H1 (cell line): Measurements from ENCODE around the gene VCX2. TPM values are rescaled to one million over a fixed set of nuclear protein-coding genes. Genes with fewer than 3 reads are reported as not detected.

Experiments used
- CTCF ChIA-PET: fragments of 300-600 bp; sonication (Branson Sonifier 250); formaldehyde crosslinking; loops from one replicate; lab custom pipeline; 2021; ENCODE audit not compliant: partially characterized antibody; lab: Charles Lee
- POLR2A ChIA-PET: fragments of 300-600 bp; sonication (Branson Sonifier 250); formaldehyde crosslinking; loops from one replicate; lab custom pipeline; 2021; ENCODE audit warnings: inconsistent platforms; ENCODE audit not compliant: partially characterized antibody; lab: Charles Lee
- DNase-seq, 2 experiments: peaks; one replicate each; pipeline versions ENCODE4 v3.0.0 to v3.0.0-alpha.2; 2010 to 2022; ENCODE audit warnings: low spot score in 2 of 2, low read depth in 1 of 2, mixed read lengths in 1 of 2
- FAIRE-seq: peaks from 2 replicates; lab custom pipeline; 2011; peaks lifted over from hg19 to GRCh38; lab: Jason Lieb, UNC
- H2AFZ ChIP-seq: 2 replicates; pipeline ENCODE4 v1.8.1; 2012; ENCODE audit warnings: low read length, inconsistent platforms
- H2AK5ac ChIP-seq: 2 replicates; pipeline ENCODE4 v1.6.1; 2013; ENCODE audit warnings: low read depth, low read length
- H2BK120ac ChIP-seq: replicated peaks from 2 replicates; pipeline ENCODE3; 2013; ENCODE audit warnings: low read depth, low read length, inconsistent platforms
- H2BK12ac ChIP-seq: 2 replicates; pipeline ENCODE4 v1.6.1; 2013; ENCODE audit warnings: low read depth, low read length
- H2BK15ac ChIP-seq: 2 replicates; pipeline ENCODE4 v1.6.1; 2013; ENCODE audit warnings: low read length
- H2BK20ac ChIP-seq: 2 replicates; pipeline ENCODE4 v1.6.1; 2013; ENCODE audit warnings: low read length
- H2BK5ac ChIP-seq: 2 replicates; pipeline ENCODE4 v1.6.1; 2013; ENCODE audit warnings: low read depth, low read length
- H3K14ac ChIP-seq: 2 replicates; pipeline ENCODE4 v1.6.1; 2013; ENCODE audit warnings: inconsistent platforms; ENCODE audit not compliant: insufficient read length
- H3K18ac ChIP-seq: 2 replicates; pipeline ENCODE4 v1.6.1; 2013; ENCODE audit warnings: low read length; ENCODE audit errors: extremely low read depth
- H3K23ac ChIP-seq: 2 replicates; pipeline ENCODE4 v1.6.1; 2013; ENCODE audit warnings: inconsistent platforms; ENCODE audit not compliant: insufficient read length
- H3K23me2 ChIP-seq: 2 replicates; pipeline ENCODE4 v1.6.1; 2013; ENCODE audit warnings: low read depth, low read length
- H3K27ac ChIP-seq: 2 replicates; pipeline ENCODE4 v1.6.1; 2011; ENCODE audit warnings: low read depth, low read length, inconsistent platforms
- H3K27me3 ChIP-seq, 4 experiments: replicated peaks in 1 of 4; 1 replicate in 1 of 4; 2 replicates in 3 of 4; pipeline versions ENCODE4 v1.6.1 to v1.8.1; 2011 to 2013; ENCODE audit warnings: low read length in 3 of 4, mild to moderate bottlenecking in 3 of 4, inconsistent platforms in 2 of 4, mixed read lengths in 2 of 4, moderate library complexity in 1 of 4; ENCODE audit not compliant: control insufficient read depth in 3 of 4, insufficient read depth in 3 of 4; ENCODE audit errors: extremely low read depth in 1 of 4
- H3K36me3 ChIP-seq, 4 experiments: 2 replicates each; pipeline versions ENCODE4 v1.6.1 to v1.8.1; 2011 to 2013; ENCODE audit warnings: mild to moderate bottlenecking in 4 of 4, low read length in 3 of 4, moderate library complexity in 2 of 4, control low read depth in 1 of 4, inconsistent platforms in 1 of 4; ENCODE audit not compliant: insufficient read depth in 4 of 4, control insufficient read depth in 2 of 4
- H3K4ac ChIP-seq: replicated peaks from 2 replicates; pipeline ENCODE3; 2013; ENCODE audit warnings: low read length, low read depth, mixed read lengths, inconsistent platforms; ENCODE audit not compliant: insufficient read length
- H3K4me1 ChIP-seq, 4 experiments: replicated peaks in 1 of 4; 1 replicate in 1 of 4; 2 replicates in 3 of 4; pipeline versions ENCODE4 v1.6.1 to v1.8.1; 2011 to 2013; ENCODE audit warnings: low read length in 3 of 4, inconsistent platforms in 2 of 4, mixed read lengths in 1 of 4; ENCODE audit not compliant: insufficient read depth in 4 of 4, control insufficient read depth in 3 of 4
- H3K4me2 ChIP-seq, 2 experiments: 2 replicates each; pipeline versions ENCODE4 v1.6.1 to v1.8.1; 2011 to 2013; ENCODE audit warnings: low read depth in 2 of 2, low read length in 2 of 2, control low read depth in 1 of 2, inconsistent platforms in 1 of 2, mild to moderate bottlenecking in 1 of 2; ENCODE audit not compliant: insufficient read depth in 1 of 2
- H3K4me3 ChIP-seq, 4 experiments: fragments of 200-600, 300-600 bp in 1 of 4; sonication (generic), shearing (Covaris generic), sonication (Bioruptor Twin) in 1 of 4; 2 replicates each; pipeline versions ENCODE4 v1.5.1 to v1.8.1; 2011 to 2016; ENCODE audit warnings: low read length in 4 of 4, low read depth in 3 of 4, control low read depth in 2 of 4, inconsistent platforms in 2 of 4, mild to moderate bottlenecking in 2 of 4, mixed read lengths in 1 of 4, moderate library complexity in 1 of 4; ENCODE audit not compliant: insufficient read depth in 2 of 4; ENCODE audit errors: extremely low read depth in 1 of 4
- H3K56ac ChIP-seq: replicated peaks from 2 replicates; pipeline ENCODE3; 2013; ENCODE audit warnings: low read depth, mild to moderate bottlenecking, mixed read lengths, low read length, inconsistent platforms; ENCODE audit not compliant: insufficient read length
- H3K79me1 ChIP-seq: 2 replicates; pipeline ENCODE4 v1.6.1; 2013; ENCODE audit warnings: low read depth, low read length, control low read depth
- H3K79me2 ChIP-seq, 2 experiments: 2 replicates each; pipeline versions ENCODE4 v1.6.1 to v1.8.1; 2012 to 2013; ENCODE audit warnings: low read length in 2 of 2, mild to moderate bottlenecking in 2 of 2, inconsistent platforms in 1 of 2; ENCODE audit not compliant: insufficient read depth in 2 of 2, control insufficient read depth in 1 of 2
- H3K9ac ChIP-seq, 4 experiments: replicated peaks in 1 of 4; 1 replicate in 1 of 4; 2 replicates in 3 of 4; pipeline versions ENCODE4 v1.6.1 to v1.8.1; 2011 to 2013; ENCODE audit warnings: low read depth in 3 of 4, low read length in 3 of 4, control low read depth in 2 of 4, mild to moderate bottlenecking in 2 of 4, moderate library complexity in 2 of 4, inconsistent platforms in 1 of 4; ENCODE audit errors: extremely low read depth in 1 of 4
- H3K9me3 ChIP-seq, 2 experiments: 2 replicates each; pipeline versions ENCODE4 v1.6.1 to v1.8.1; 2012 to 2013; ENCODE audit warnings: mild to moderate bottlenecking in 2 of 2, moderate library complexity in 2 of 2, control low read depth in 1 of 2, inconsistent platforms in 1 of 2, low read depth in 1 of 2, low read length in 1 of 2, mixed read lengths in 1 of 2; ENCODE audit not compliant: insufficient read depth in 2 of 2
- H4K20me1 ChIP-seq, 2 experiments: replicated peaks in 1 of 2; 2 replicates each; pipeline versions ENCODE3 to v1.8.1; 2011 to 2013; ENCODE audit warnings: inconsistent platforms in 2 of 2, low read length in 2 of 2, mild to moderate bottlenecking in 1 of 2; ENCODE audit not compliant: insufficient read depth in 2 of 2, control insufficient read depth in 1 of 2
- H4K5ac ChIP-seq: 2 replicates; pipeline ENCODE4 v1.6.1; 2013; ENCODE audit warnings: low read length, low read depth, mixed read lengths, inconsistent platforms; ENCODE audit not compliant: insufficient read length
- H4K8ac ChIP-seq: 2 replicates; pipeline ENCODE4 v1.8.0; 2013; ENCODE audit warnings: mild to moderate bottlenecking, moderate library complexity, low read length, inconsistent platforms; ENCODE audit not compliant: insufficient read depth; ENCODE audit errors: extremely low read depth
- H4K91ac ChIP-seq: replicated peaks from 2 replicates; pipeline ENCODE3; 2013; ENCODE audit warnings: low read length, mixed read lengths, inconsistent platforms; ENCODE audit not compliant: insufficient read length
- BCL11A ChIP-seq, 2 experiments: IDR thresholded peaks; one replicate each; pipeline ENCODE4 v1.6.1; 2011; ENCODE audit warnings: low read depth in 2 of 2, low read length in 2 of 2, mild to moderate bottlenecking in 2 of 2
- PHF8 ChIP-seq: fragments of 200-600 bp; sonication (generic); conservative IDR thresholded peaks from 2 replicates; pipeline ENCODE4 v1.7.1; 2012; ENCODE audit warnings: low read depth, mild to moderate bottlenecking, inconsistent platforms, low read length, moderate library complexity
- WGBS, 2 experiments: shearing (Covaris generic) in 1 of 2; methylation state at CpG; one replicate each; pipeline versions ENCODE4 v1.1.6 to v1.1.7; 2013 to 2015; ENCODE audit warnings: low lambda C conversion rate in 2 of 2, mixed read lengths in 2 of 2, inconsistent platforms in 1 of 2, low coverage in 1 of 2, missing lambda C conversion rate in 1 of 2; ENCODE audit not compliant: insufficient replicate concordance in 2 of 2, insufficient coverage in 1 of 2, insufficient read length in 1 of 2; ENCODE audit errors: extremely low coverage in 1 of 2, missing lambda C conversion rate in 1 of 2; 5-methylcytosine and 5-hydroxymethylcytosine counted together
- polyA plus RNA-seq, 7 experiments: library from polyadenylated mRNA; depleted of rRNA in 3 of 7; stranded (reverse) in 5 of 7; unstranded in 2 of 7; fragments of >200 nt in 5 of 7; fragments of 200-250 nt in 2 of 7; gene quantifications; 1 replicate in 5 of 7; 2 replicates in 1 of 7; 4 replicates in 1 of 7; pipeline versions ENCODE4 v1.2.1 to v1.2.3, GENCODE V29; 2011 to 2013; ENCODE audit warnings: missing spikeins in 2 of 7, mixed read lengths in 2 of 7
- total RNA-seq: library from RNA; stranded (reverse); fragmentation: NEBNext Ultra II Directional; extraction: Animal tissue kit (Norgen Biotek cat#: 25700); gene quantifications from 2 replicates; pipeline ENCODE4 v1.2.1, GENCODE V29; 2021

VCX2 gene
- total and polyA plus RNA-seq, 2 of the 8 experiments (the other 6 are each of a cell fraction or from before 2014, with no cell fraction given): not detected

- FAIRE-seq: no peak
- H3K9me3 ChIP-seq: no peaks in the 10 kb centered on the region
- no peaks in the 10 kb centered on the region for H3K79me2 ChIP-seq
- H3K56ac ChIP-seq: no peak overlapping the region
- no peaks in the 10 kb centered on the region for H3K4me1 ChIP-seq
- H3K79me1 ChIP-seq: no peaks in the 10 kb centered on the region
- no peak overlapping the region for H4K91ac ChIP-seq
- 85% methylated on average over 6 of the region's 6 CpGs; no CpG with 5 or more reads in 1 of the 2 experiments for WGBS, 2 experiments
- no peaks in the 10 kb centered on the region for H4K20me1 ChIP-seq
- ChIA-PET POLR2A (no interaction called here), CTCF (no interaction called here)
- no peaks in the 10 kb centered on the region for H3K36me3 ChIP-seq
- no peak overlapping the region for H2AFZ ChIP-seq
- H3K18ac ChIP-seq: no peak overlapping the region
- H3K27ac ChIP-seq: no peak overlapping the region
- H4K8ac ChIP-seq: no peak overlapping the region
- TF ChIP-seq PHF8: no peak
- TF ChIP-seq BCL11A (IDR thresholded peaks at IDR 0.05; ENCODE audit: low read depth in 2 of 2, low read length in 2 of 2): no peak
- TF ChIP-seq, all 59 proteins: peak for 0
- no peak overlapping the region for H3K4me3 ChIP-seq
- H2BK12ac ChIP-seq: no peak overlapping the region
- no peak overlapping the region for H2AK5ac ChIP-seq
- DNase-seq: no peak
- no peak overlapping the region for H2BK15ac ChIP-seq
- H4K5ac ChIP-seq: no peak overlapping the region
- H2BK120ac ChIP-seq: no peak overlapping the region
- no peak overlapping the region for H3K4ac ChIP-seq
- no peaks in the 10 kb centered on the region for H3K23me2 ChIP-seq
- no peak overlapping the region for H2BK20ac ChIP-seq
- no peak overlapping the region for H3K23ac ChIP-seq
- H3K27me3 ChIP-seq: no peaks in the 10 kb centered on the region
- H3K14ac ChIP-seq: no peak overlapping the region
- no peak overlapping the region for H2BK5ac ChIP-seq
- H3K9ac ChIP-seq: no peak overlapping the region
- H3K4me2 ChIP-seq: no peak overlapping the region
Measured at GRCh38 chrX:8189096-8189830, 18.2 kb upstream of the VCX2 start.
